HEK293T (cell line): ENCODE results near the gene C14orf132.

Experiments used
- ARNT ChIP-seq: fragments of 450-650 bp; IDR thresholded peaks from 2 replicates; pipeline ENCODE4 v1.6.1; 2017; ENCODE audit warnings: mild to moderate bottlenecking
- BHLHE40 ChIP-seq: fragments of 450-650 bp; IDR thresholded peaks from 2 replicates; pipeline ENCODE4 v1.6.1; 2016; ENCODE audit warnings: mild to moderate bottlenecking, moderate library complexity, borderline replicate concordance

- no peak for TF ChIP-seq BHLHE40
- TF ChIP-seq ARNT, result no peak
These were observed 87.2 kb downstream of the C14orf132 start for GRCh38 chr14:96126339-96126782.
